GM12878 (cell line): Measurements from ENCODE around the gene UBE2QL1. TPM values are rescaled to one million over a fixed set of nuclear protein-coding genes. Genes with fewer than 3 reads are reported as not detected.

Experiments
- ATAC-seq: fragments of 200-7000 bp; cut with Tn5 transposase; 3 replicates; pipeline ENCODE4 v1.9.1; 2020; ENCODE audit warnings: mild to moderate bottlenecking, moderate library complexity
- BruUV-seq: library from RNA; stranded (reverse); fragments of 400-500 nt; replicated peaks from 2 replicates; lab custom pipeline; 2021; lab: Mats Ljungman, UMichigan
- CTCF ChIA-PET: fragments of 300-600 bp; sonication (Branson Sonifier 250); formaldehyde crosslinking; extraction: SDS; loops from one replicate; lab custom pipeline; 2021; ENCODE audit warnings: inconsistent platforms; lab: Yijun Ruan, JAX
- POLR2A ChIA-PET: fragments of 350-600 bp; formaldehyde crosslinking; extraction: SDS; loops from one replicate; lab custom pipeline; 2021; ENCODE audit warnings: inconsistent platforms; lab: Charles Lee
- RAD21 ChIA-PET: fragments of 300-600 bp; sonication (Branson Sonifier 250); formaldehyde crosslinking; loops from one replicate; lab custom pipeline; 2023; ENCODE audit warnings: antibody characterized with exemption; ENCODE audit not compliant: unreplicated experiment; lab: Charles Lee
- SMC1A ChIA-PET: fragments of 300-600 bp; sonication (Branson Sonifier 250); formaldehyde crosslinking; loops from one replicate; lab custom pipeline; 2023; ENCODE audit not compliant: unreplicated experiment, uncharacterized antibody; lab: Charles Lee
- DNase-seq: peaks from one replicate; pipeline ENCODE4 v3.0.0-alpha.2; 2011; ENCODE audit warnings: low read depth, low spot score
- FAIRE-seq: peaks from 3 replicates; lab custom pipeline; 2011; peaks lifted over from hg19 to GRCh38; lab: Jason Lieb, UNC
- H2AFZ ChIP-seq: 2 replicates; pipeline ENCODE4 v1.6.0; 2011; ENCODE audit warnings: low read depth, low read length, control low read depth; ENCODE audit not compliant: control insufficient read depth
- H3K27ac ChIP-seq: 2 replicates; pipeline ENCODE4 v1.5.1; 2011; ENCODE audit warnings: control low read depth; ENCODE audit not compliant: control insufficient read depth, insufficient read depth
- H3K27me3 ChIP-seq, 2 experiments: replicated peaks in 1 of 2; 2 replicates each; pipeline versions ENCODE4 v1.6.0 to v1.6.1; 2011; ENCODE audit warnings: low read length in 1 of 2; ENCODE audit not compliant: control insufficient read depth in 2 of 2, insufficient read depth in 2 of 2
- H3K36me3 ChIP-seq, 2 experiments: 2 replicates each; pipeline ENCODE4 v1.5.1; 2011; ENCODE audit warnings: low read length in 1 of 2; ENCODE audit not compliant: control insufficient read depth in 2 of 2, insufficient read depth in 2 of 2
- H3K4me1 ChIP-seq: 2 replicates; pipeline ENCODE4 v1.6.1; 2011; ENCODE audit warnings: mild to moderate bottlenecking, low read length, moderate library complexity, mixed read lengths; ENCODE audit not compliant: control insufficient read depth, insufficient read depth
- H3K4me2 ChIP-seq: 2 replicates; pipeline ENCODE4 v1.6.0; 2011; ENCODE audit warnings: control low read depth; ENCODE audit not compliant: control insufficient read depth, insufficient read depth
- H3K4me3 ChIP-seq: fragments of 200-600 bp; sonication (generic); 2 replicates; pipeline ENCODE4 v1.5.1; 2016
- H3K79me2 ChIP-seq: 2 replicates; pipeline ENCODE4 v1.6.0; 2011; ENCODE audit warnings: low read length; ENCODE audit not compliant: control insufficient read depth, insufficient read depth
- H3K9ac ChIP-seq: 2 replicates; pipeline ENCODE4 v1.8.0; 2011; ENCODE audit warnings: low read length, control low read depth, mixed read lengths; ENCODE audit not compliant: control insufficient read depth, insufficient read depth
- H3K9me3 ChIP-seq: replicated peaks from 3 replicates; pipeline ENCODE4 v1.5.1; 2011; ENCODE audit warnings: mild to moderate bottlenecking, low read length; ENCODE audit not compliant: control insufficient read depth, insufficient read depth
- H4K20me1 ChIP-seq: 2 replicates; pipeline ENCODE4 v1.6.0; 2011; ENCODE audit not compliant: control insufficient read depth, insufficient read depth
- BACH1 ChIP-seq: fragments of 450-650 bp; IDR thresholded peaks from 2 replicates; pipeline ENCODE4 v1.6.1; 2017; ENCODE audit warnings: mild to moderate bottlenecking, borderline replicate concordance
- CBX5 ChIP-seq: sonication (generic); IDR thresholded peaks from 2 replicates; pipeline ENCODE4 v1.6.1; 2016; ENCODE audit warnings: low read depth, moderate library complexity, mild to moderate bottlenecking, inconsistent platforms
- EZH2 ChIP-seq: IDR thresholded peaks from 2 replicates; pipeline ENCODE4 v1.6.1; 2012; ENCODE audit warnings: low read depth, mild to moderate bottlenecking, control low read depth, inconsistent platforms, low read length, borderline replicate concordance; ENCODE audit not compliant: control insufficient read depth
- GABPA ChIP-seq: IDR thresholded peaks from 2 replicates; pipeline ENCODE4 v1.6.1; 2014; ENCODE audit warnings: antibody characterized with exemption, low read depth, mild to moderate bottlenecking, inconsistent platforms
- KDM1A ChIP-seq: fragments of 200-600 bp; sonication (generic); IDR thresholded peaks from 2 replicates; pipeline ENCODE4 v1.6.1; 2016; ENCODE audit warnings: borderline replicate concordance
- MEF2B ChIP-seq: fragments of 450-650 bp; IDR thresholded peaks from 2 replicates; pipeline ENCODE4 v1.6.1; 2018; ENCODE audit warnings: mild to moderate bottlenecking, moderate library complexity; ENCODE audit not compliant: partially characterized antibody, poor library complexity, severe bottlenecking
- NR2C2 ChIP-seq: IDR thresholded peaks from 2 replicates; pipeline ENCODE4 v1.6.1; 2011; ENCODE audit warnings: borderline replicate concordance, low read depth; ENCODE audit not compliant: control insufficient read depth, insufficient read length
- NR2F1 ChIP-seq: fragments of 450-650 bp; conservative IDR thresholded peaks from 2 replicates; pipeline ENCODE4 v1.6.1; 2017; ENCODE audit warnings: mild to moderate bottlenecking
- SUZ12 ChIP-seq: fragments of 200-600 bp; sonication (generic); IDR thresholded peaks from one replicate; pipeline ENCODE4 v1.6.1; 2018; ENCODE audit warnings: antibody characterized with exemption, mild to moderate bottlenecking; ENCODE audit not compliant: unreplicated experiment
- TAF1 ChIP-seq: IDR thresholded peaks from 2 replicates; pipeline ENCODE4 v1.6.1; 2011; ENCODE audit warnings: mild to moderate bottlenecking, low read depth, low read length, borderline replicate concordance
- TCF3 ChIP-seq: IDR thresholded peaks from 2 replicates; pipeline ENCODE4 v1.6.1; 2012; ENCODE audit warnings: low read depth, mild to moderate bottlenecking, low read length, borderline replicate concordance; ENCODE audit not compliant: insufficient read depth
- WGBS: methylation state at CpG from one replicate; pipeline ENCODE4 v1.1.6; 2016; ENCODE audit warnings: low lambda C conversion rate; ENCODE audit not compliant: insufficient replicate concordance, insufficient coverage; ENCODE audit errors: missing lambda C conversion rate; 5-methylcytosine and 5-hydroxymethylcytosine counted together
- in situ Hi-C: fragments of 300-500 bp; cut with MboI; formaldehyde crosslinking; loops from 9 replicates; pipeline ENCODE4 v1.14.3; 2018; ENCODE audit warnings: mixed read lengths
- intact Hi-C: fragments of 100-400 bp; cut with micrococcal nuclease; formaldehyde crosslinking; loops from one replicate; pipeline ENCODE4 v1.14.2; 2022; ENCODE audit not compliant: unreplicated experiment
- polyA plus RNA-seq, 11 experiments: library from polyadenylated mRNA; depleted of rRNA in 4 of 11; unstranded in 6 of 11; stranded (reverse) in 5 of 11; fragments of >200 nt; fragmentation: Nextera tagmentation in 4 of 11; fragmentation: Illumina TruSeq in 1 of 11; extraction: Ambion mirVana in 4 of 11; extraction: Trizol in 1 of 11; gene quantifications; 1 replicate in 1 of 11; 2 replicates in 10 of 11; pipeline versions ENCODE4 v1.2.1 to v1.2.3, GENCODE V29; 2011 to 2016; ENCODE audit warnings: inconsistent platforms in 2 of 11, missing spikeins in 2 of 11, low read depth in 1 of 11
- total RNA-seq, 4 experiments: library from RNA; depleted of rRNA in 3 of 4; stranded (reverse); fragments of >200 nt in 3 of 4; fragmentation: Illumina TruSeq in 1 of 4; extraction: Trizol in 1 of 4; gene quantifications; 2 replicates each; pipeline versions ENCODE4 v1.2.1 to v1.2.3, GENCODE V29; 2013 to 2021
- TF ChIP-seq, protein P1 (sequence below): fragments of 450-650 bp; IDR thresholded peaks from 2 replicates; pipeline ENCODE4 v1.6.1; 2017; ENCODE audit warnings: mild to moderate bottlenecking, moderate library complexity
- TF ChIP-seq, protein P2 (sequence below): fragments of 150-350 bp; IDR thresholded peaks from 2 replicates; pipeline ENCODE4 v1.6.1; 2014; ENCODE audit warnings: mild to moderate bottlenecking, low read depth, low read length
- TF ChIP-seq, protein P3 (sequence below): fragments of 450-650 bp; IDR thresholded peaks from 2 replicates; pipeline ENCODE4 v1.6.1; 2018; ENCODE audit warnings: mild to moderate bottlenecking, low read depth, moderate library complexity; ENCODE audit not compliant: partially characterized antibody

UBE2QL1 gene
- total and polyA plus RNA-seq, 10 of the 15 experiments (the other 5 are each of a cell fraction or from before 2014, with no cell fraction given) = 0.03 to 0.62 (median 0.04) TPM; not detected in 6

DNA sequence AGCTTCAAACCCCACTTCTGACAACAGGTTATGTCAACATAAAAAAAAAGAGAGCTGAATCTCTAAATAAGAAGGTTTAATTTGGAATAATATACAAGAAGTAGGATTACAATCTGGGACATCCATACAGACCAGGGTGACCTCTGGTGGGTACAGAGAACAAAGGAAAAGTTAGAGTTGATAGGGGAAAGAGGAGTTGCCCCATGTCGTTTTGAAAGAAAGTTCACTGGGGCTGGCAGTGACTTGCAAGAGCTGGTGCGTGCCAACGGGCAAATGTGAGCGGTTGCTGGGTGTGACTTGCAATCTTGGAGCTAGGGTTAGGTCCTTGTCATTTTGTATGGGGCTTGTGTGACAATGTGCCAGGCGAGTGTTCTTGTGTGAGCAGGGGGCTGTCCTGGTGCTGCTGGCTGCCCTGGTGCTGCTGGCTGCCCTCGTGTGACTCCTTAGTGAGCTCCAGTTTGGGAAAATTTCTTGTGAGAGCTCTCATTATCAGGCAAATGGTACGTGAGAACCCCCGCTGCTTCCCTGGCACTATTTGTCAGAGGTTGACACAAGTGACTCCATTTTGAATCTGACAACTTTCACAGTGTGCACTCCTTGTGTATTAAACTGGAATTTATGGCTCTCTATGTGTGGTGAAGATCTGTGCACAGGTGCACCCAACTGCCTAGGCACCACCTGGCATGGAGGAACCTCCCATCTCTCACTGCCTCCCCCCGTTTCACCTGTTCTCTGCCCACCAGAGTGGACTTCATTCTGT lies 69.8 kb downstream of the UBE2QL1 start:
- Histone ChIP-seq H3K4me3 (no peak overlapping the region), H3K36me3 (no peaks in the 10 kb centered on the region), H2AFZ (no peak overlapping the region), H3K4me1 (no peaks in the 10 kb centered on the region), H3K9ac (no peak overlapping the region), H3K27ac (no peak overlapping the region), H3K4me2 (no peak overlapping the region), H3K79me2 (no peaks in the 10 kb centered on the region), H4K20me1 (no peaks in the 10 kb centered on the region), H3K27me3 (peaks cover 0 to 4% of the 10 kb centered on the region in 2 experiments; a peak in 2 of 4 replicates), H3K9me3 (no peaks in the 10 kb centered on the region; the same call in 2 of the 3 replicates)
- ChIA-PET RAD21 (interaction anchor here (0.7 to 1.9 kb wide), 2 partner anchors 22 to 33 kb away, joined by 3 to 9 read pairs; no protein-coding TSS in a partner anchor), SMC1A (interaction anchor here (0.8 to 2.3 kb wide), 7 partner anchors 14 to 315 kb away, joined by 3 to 9 read pairs (median 3); no protein-coding TSS in a partner anchor), POLR2A (no interaction called here), CTCF (interaction anchor here (0.7 to 1.4 kb wide), 2 partner anchors 139 to 306 kb away, joined by 3 read pairs; no protein-coding TSS in a partner anchor)
- no peak for ATAC-seq
- no TSS peak for BruUV-seq
- FAIRE-seq = no peak
- no peak for DNase-seq
- intact Hi-C loops (loop anchor here (5.0 kb wide), 1 partner anchor 36 kb away; no protein-coding TSS in a partner anchor), in situ Hi-C loops (no loop called here)
- 31% methylated on average over 9 of the region's 9 CpGs for WGBS
- TF ChIP-seq, protein P1, sequence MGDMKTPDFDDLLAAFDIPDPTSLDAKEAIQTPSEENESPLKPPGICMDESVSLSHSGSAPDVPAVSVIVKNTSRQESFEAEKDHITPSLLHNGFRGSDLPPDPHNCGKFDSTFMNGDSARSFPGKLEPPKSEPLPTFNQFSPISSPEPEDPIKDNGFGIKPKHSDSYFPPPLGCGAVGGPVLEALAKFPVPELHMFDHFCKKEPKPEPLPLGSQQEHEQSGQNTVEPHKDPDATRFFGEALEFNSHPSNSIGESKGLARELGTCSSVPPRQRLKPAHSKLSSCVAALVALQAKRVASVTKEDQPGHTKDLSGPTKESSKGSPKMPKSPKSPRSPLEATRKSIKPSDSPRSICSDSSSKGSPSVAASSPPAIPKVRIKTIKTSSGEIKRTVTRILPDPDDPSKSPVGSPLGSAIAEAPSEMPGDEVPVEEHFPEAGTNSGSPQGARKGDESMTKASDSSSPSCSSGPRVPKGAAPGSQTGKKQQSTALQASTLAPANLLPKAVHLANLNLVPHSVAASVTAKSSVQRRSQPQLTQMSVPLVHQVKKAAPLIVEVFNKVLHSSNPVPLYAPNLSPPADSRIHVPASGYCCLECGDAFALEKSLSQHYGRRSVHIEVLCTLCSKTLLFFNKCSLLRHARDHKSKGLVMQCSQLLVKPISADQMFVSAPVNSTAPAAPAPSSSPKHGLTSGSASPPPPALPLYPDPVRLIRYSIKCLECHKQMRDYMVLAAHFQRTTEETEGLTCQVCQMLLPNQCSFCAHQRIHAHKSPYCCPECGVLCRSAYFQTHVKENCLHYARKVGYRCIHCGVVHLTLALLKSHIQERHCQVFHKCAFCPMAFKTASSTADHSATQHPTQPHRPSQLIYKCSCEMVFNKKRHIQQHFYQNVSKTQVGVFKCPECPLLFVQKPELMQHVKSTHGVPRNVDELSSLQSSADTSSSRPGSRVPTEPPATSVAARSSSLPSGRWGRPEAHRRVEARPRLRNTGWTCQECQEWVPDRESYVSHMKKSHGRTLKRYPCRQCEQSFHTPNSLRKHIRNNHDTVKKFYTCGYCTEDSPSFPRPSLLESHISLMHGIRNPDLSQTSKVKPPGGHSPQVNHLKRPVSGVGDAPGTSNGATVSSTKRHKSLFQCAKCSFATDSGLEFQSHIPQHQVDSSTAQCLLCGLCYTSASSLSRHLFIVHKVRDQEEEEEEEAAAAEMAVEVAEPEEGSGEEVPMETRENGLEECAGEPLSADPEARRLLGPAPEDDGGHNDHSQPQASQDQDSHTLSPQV = peak; percentile 81; the same call in 1 of the 2 replicates
- TF ChIP-seq NR2F1 (no peak), CBX5 (no peak), EZH2 (no peak), TCF3 (no peak), BACH1 (no peak), GABPA (no peak), KDM1A (no peak), MEF2B (no peak), TAF1 (no peak), SUZ12 (no peak), NR2C2 (no peak)
- TF ChIP-seq, protein P2, sequence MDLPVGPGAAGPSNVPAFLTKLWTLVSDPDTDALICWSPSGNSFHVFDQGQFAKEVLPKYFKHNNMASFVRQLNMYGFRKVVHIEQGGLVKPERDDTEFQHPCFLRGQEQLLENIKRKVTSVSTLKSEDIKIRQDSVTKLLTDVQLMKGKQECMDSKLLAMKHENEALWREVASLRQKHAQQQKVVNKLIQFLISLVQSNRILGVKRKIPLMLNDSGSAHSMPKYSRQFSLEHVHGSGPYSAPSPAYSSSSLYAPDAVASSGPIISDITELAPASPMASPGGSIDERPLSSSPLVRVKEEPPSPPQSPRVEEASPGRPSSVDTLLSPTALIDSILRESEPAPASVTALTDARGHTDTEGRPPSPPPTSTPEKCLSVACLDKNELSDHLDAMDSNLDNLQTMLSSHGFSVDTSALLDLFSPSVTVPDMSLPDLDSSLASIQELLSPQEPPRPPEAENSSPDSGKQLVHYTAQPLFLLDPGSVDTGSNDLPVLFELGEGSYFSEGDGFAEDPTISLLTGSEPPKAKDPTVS = no peak
- TF ChIP-seq, protein P3, sequence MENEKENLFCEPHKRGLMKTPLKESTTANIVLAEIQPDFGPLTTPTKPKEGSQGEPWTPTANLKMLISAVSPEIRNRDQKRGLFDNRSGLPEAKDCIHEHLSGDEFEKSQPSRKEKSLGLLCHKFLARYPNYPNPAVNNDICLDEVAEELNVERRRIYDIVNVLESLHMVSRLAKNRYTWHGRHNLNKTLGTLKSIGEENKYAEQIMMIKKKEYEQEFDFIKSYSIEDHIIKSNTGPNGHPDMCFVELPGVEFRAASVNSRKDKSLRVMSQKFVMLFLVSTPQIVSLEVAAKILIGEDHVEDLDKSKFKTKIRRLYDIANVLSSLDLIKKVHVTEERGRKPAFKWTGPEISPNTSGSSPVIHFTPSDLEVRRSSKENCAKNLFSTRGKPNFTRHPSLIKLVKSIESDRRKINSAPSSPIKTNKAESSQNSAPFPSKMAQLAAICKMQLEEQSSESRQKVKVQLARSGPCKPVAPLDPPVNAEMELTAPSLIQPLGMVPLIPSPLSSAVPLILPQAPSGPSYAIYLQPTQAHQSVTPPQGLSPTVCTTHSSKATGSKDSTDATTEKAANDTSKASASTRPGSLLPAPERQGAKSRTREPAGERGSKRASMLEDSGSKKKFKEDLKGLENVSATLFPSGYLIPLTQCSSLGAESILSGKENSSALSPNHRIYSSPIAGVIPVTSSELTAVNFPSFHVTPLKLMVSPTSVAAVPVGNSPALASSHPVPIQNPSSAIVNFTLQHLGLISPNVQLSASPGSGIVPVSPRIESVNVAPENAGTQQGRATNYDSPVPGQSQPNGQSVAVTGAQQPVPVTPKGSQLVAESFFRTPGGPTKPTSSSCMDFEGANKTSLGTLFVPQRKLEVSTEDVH = no peak
